ENCODE data around the gene UBQLNL.

UBQLNL gene

DNA sequence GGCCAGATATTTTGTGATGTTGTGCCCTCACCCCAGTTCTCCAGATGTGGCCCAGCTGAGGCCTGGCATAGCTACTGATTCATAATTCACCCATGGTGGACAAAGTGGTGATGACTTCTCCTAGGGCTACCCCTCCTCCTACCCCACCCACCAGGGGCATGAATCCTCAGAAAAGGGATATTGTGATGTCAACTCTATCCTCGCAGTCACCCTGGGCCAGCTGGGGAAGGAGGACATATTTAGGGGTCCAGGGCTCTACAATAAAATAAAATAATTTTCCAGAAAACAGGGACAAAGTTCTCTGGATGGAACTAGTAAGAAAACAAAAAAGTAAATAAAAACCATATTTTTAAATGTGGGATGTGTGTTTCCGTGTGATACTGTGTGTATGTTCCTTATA is at the start of gene UBQLNL:
Gene UBQLNL (minus strand): TSS at position 101 of the 400 bp plus-strand sequence. CDS start 258 bp downstream, outside the sequence.
- no peak for DNase-seq

- no peak for DNase-seq
Measured at GRCh38 chr11:5564259-5565019, 47.9 kb upstream of the UBQLNL start.

GRCh38 chr11:5557751-5558150 is 41.3 kb upstream of the UBQLNL start:
- no peak for DNase-seq

GRCh38 chr11:5556596-5557188 is 40.2 kb upstream of the UBQLNL start:
- DNase-seq = no peak

GRCh38 chr11:5553343-5553742 is 36.8 kb upstream of the UBQLNL start:
- DNase-seq = no peak

DNA sequence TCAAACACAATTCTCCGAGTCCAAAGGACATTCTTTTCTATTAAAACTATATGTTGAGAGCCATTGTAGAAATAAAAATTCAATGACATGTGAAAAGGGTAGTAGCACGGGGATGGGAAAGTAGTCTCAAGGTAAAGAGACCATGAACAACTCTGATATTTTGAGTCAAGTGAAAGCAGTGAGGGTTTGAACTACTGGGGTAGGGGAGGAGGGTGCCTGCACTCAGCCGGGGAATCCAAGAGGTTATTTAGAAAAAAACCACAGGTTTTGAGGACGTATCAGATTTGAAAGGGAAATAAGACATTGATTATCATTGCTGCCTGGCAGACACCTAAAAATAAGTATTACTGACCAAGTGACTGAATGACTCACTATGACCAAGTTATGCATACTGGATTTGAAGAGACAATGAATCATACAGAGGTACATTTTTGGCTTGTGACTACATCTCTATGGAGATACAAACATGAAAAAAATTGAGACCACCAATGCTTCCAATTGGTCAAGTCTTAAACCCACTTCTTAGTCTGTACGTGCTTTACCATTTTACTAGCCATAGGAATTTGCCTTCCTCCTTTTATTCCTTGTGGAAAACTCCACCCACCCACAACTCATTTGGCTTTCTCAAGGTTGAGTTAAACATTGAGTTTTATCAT is 34.1 kb upstream of the UBQLNL start:
- DNase-seq = no peak

DNA sequence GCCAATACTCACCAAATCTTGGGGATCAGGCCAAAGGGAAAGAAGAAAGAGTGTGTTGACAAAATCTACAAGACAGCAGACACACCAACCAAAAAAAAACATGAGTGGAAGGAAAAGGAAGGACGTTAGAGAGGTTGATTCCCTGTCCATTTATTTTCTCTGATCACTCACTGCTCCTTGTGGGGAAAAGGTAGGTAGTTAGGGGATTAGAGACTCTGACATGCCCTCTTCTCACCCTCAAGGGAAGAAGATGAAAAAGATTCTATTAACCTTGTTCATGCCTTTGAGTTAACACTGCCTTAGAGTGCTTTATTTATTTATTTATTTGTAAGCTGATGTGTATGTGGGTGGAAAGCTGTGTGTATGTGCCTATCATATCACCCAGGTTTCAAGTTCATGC is 31.9 kb upstream of the UBQLNL start, which contains the start of gene OR52H1:
Gene OR52H1 (minus strand): TSS at position 101 of the 400 bp plus-strand sequence. CDS start 3,035 bp downstream, outside the sequence.
- DNase-seq = no peak

GRCh38 chr11:5547982-5548381 is 31.5 kb upstream of the UBQLNL start:
- no peak for DNase-seq

DNA sequence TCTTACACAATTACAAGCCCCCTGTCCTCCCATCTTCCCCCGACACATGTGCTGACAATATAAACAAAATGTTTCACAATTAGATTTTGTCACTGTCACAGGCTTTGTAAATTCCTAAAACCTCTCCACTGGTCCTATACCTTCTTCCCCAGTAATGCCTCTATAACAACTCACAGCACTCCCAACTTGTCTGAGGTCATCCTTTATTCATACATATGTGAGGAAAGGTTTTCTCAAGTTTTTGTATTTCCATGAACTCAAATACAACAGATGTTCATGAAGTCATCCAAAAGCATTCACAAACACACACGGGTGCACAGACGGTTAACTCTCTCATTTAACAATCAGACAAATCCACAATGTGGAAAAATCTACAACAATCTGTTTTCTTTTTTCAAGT is 30.0 kb upstream of the UBQLNL start:
- no peak for DNase-seq

- DNase-seq = no peak
Measured at GRCh38 chr11:5541427-5541826, 24.9 kb upstream of the UBQLNL start.

GRCh38 chr11:5536482-5536881 is 20.0 kb upstream of the UBQLNL start:
- DNase-seq = no peak

DNA sequence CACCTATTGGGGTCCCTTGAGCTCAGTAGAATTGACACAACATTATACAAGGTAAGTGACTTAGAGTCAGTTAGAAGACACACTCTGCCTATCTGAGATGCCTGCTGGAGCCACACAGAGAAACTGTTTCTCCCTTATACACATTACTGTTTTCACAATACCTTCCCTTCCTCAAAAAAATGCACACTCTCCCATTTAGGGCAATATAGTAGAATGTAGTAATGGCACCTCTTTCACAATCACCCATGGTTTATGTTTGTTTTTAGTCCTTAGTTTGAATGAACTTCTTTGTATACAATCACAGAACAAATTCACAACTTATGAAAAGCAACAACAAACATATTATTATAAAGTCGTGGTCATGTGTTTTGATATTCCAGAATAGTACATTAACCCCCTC is 17.5 kb upstream of the UBQLNL start:
- no peak for DNase-seq

GRCh38 chr11:5531053-5531831 is 14.7 kb upstream of the UBQLNL start:
- DNase-seq = no peak

GRCh38 chr11:5528495-5528894 is 12.0 kb upstream of the UBQLNL start:
- no peak for DNase-seq

GRCh38 chr11:5527716-5528115 is 11.2 kb upstream of the UBQLNL start:
- DNase-seq = no peak

DNA sequence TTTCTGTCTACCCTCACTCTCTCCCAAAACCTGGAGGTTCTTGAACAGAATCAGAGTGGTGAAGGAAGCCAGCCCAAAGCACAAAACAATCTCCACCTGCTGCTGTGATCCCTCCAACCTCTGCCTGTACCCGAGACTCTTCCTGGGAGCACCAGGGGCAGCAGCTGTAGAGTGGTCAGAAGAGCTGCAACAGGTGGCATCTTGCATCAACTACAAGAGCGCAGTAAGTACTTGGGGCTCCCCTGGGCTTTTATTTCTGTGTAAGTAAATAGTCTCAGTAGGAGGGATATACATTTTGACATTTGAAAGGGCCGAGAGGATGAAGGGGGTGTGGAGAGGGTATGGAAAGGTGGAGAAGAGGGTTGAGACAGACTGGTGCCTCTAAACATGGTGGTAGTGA is 8.3 kb upstream of the UBQLNL start:
- DNase-seq = no peak

DNA sequence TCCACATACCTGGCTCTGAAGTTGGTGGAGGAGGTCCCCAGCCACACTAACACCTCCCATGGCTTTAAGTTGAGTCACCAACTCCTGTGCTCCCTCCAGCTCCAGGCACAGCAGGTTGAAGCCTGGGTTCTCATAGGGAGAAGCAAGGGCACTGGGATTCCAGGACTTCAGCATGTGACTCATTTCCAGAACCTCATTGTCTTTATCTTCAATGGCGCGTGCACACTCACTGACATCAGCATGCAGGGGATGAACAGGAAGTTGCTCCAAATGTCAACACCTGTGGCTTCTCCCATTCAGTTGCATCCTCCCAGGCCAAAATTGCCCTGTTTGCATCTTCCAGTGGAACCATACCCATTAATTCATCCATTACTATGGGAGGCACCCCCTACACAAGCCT is 5.8 kb upstream of the UBQLNL start:
- DNase-seq = no peak

GRCh38 chr11:5521540-5521939 is 5.0 kb upstream of the UBQLNL start:
- no peak for DNase-seq

- DNase-seq = no peak
Measured at GRCh38 chr11:5514841-5515240, 1.7 kb downstream of the UBQLNL start.

DNA sequence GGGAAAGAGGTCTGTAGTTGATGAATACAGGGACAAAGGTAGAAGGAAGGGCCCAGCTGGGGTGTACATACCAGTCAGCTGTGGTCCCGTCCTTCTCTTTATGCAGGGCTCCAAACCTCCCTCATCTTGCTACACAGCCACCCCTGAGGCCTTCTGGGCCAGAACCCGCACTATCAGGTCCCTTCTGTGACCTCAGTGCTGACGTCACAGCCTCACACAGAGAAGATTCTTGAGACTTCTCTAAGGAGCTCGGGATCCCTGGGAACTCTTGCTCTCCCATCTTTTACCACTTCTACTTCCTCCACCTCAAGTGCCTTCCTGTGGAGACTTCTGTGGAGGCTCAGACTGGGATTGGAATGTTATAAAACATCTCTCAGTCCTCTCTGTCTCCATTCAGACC is 6.7 kb downstream of the UBQLNL start, which contains the start of gene UBQLN3:
Gene UBQLN3 (minus strand): TSS at position 155 of the 400 bp plus-strand sequence. CDS start 399 bp downstream, outside the sequence.
- no peak for DNase-seq

DNA sequence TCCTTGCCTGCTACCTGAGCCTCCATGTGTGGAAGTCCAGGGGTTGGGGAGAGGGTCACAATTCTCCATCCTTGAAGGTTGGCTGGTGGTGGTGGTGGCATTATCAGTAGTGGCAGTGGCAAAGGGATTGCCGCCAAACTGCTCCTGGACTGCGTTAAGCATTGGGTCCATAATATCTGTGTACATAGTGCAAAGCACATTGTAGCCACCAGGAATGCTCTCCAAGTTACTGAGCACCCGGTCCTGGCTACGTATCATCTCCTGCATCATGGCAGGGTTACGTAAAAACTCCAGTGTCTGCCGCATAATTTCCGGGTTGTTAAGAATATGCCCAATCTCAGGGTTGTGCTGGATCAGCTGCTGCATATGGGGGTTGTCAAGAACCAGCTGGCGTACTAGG is 7.9 kb downstream of the UBQLNL start:
- DNase-seq = no peak

DNA sequence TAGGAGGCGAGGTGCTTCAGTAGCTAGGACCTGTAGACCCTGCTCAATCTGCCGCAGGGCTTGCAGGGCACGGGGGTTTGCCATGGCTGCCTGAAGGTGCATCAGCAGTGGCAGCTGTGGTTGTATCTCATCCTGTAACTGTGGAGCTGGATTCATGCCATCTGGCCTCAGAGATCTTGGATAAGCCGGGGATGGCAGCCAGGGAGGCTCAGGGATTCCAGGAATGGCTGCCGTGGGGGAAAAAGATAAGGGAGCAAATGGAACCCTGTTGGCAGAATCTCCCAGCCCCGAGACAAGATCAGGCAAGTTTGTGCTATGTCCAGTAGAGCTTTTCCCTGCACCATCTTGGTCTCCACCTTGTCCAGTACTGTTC is 8.6 kb downstream of the UBQLNL start:
- DNase-seq = no peak

Measured in CD4-positive, alpha-beta T cell treated with Interferon gamma for 1 hour (primary cell).